Measurements from ENCODE around the gene EFNB2.

Gene EFNB2

DNA sequence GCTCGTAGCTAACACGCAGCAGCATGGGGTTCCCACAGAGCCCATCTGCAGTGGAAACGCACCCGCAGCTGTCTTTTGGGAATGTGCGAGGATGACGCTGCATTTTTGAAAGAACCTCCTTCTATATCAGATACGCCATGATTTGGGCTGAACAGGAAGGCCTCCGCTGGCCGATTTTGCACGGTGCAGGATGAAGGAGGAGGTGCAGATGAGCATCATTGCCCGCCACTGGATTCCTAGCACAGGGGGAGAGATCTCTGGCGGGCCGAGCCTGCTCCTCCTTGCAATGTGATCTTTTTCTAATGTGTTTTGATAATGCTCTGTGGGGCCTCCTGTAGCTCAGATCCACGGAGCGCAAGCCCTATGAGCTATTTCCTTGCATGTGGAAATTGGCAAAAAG is 55.5 kb downstream of the EFNB2 start:
- no peak for DNase-seq
- CTCF ChIA-PET = no interaction called here
- H3K4me1 Mint-ChIP-seq = no peaks in the 10 kb centered on the region
- H3K4me3 Mint-ChIP-seq = no peak overlapping the region
- H3K9me3 Mint-ChIP-seq = no peaks in the 10 kb centered on the region
- peaks cover 10% of the 10 kb centered on the region for H3K27me3 Mint-ChIP-seq
- H3K36me3 Mint-ChIP-seq = no peaks in the 10 kb centered on the region
- no peak overlapping the region for H3K27ac Mint-ChIP-seq

DNA sequence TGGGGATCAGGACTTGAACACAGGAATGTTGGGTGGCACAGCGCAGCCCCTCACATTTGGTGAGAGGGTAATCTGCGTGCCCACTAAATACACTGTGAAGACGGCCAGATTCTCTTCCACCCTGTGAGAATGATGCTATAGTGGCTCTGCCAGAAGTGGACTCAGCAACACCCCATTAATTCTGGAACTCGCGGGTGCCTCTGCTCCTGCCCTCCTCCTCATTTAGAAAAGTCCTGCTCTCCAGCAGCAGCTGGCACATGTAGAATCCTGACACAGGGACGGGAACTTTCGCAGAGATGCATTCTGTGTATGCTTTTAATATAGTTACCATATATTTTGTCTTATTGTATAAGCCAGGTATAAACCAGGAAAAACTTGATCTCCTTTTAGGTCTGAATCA is 57.3 kb downstream of the EFNB2 start:
- Mint-ChIP-seq H3K9me3 (no peaks in the 10 kb centered on the region), H3K4me1 (no peaks in the 10 kb centered on the region), H3K4me3 (no peak overlapping the region), H3K36me3 (no peaks in the 10 kb centered on the region), H3K27me3 (peaks cover 6% of the 10 kb centered on the region), H3K27ac (no peak overlapping the region)
- no peak for DNase-seq
- CTCF ChIA-PET = no interaction called here

DNA sequence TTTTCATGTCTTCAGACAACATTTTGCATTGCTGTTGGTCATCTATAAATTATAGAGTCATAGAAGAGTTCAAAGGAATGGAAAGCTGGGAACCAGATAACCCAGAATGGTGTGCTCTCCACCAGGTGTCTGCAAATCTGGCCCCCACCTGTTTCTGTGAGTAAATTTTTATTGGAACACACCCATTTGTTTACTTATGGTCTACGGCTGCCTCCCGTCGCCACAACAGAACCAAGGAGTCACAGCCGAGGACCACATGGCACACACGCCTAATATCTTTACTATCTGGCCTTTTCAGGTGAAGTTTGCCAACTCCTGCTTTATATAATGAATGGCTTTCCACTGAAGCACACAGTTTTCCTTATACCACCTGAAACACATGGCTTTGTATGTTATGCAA is 58.2 kb downstream of the EFNB2 start:
- CTCF ChIA-PET = no interaction called here
- Mint-ChIP-seq H3K9me3 (no peaks in the 10 kb centered on the region), H3K4me3 (no peak overlapping the region), H3K36me3 (no peaks in the 10 kb centered on the region), H3K4me1 (no peaks in the 10 kb centered on the region), H3K27ac (no peak overlapping the region), H3K27me3 (peaks cover 6% of the 10 kb centered on the region)
- no peak for DNase-seq

DNA sequence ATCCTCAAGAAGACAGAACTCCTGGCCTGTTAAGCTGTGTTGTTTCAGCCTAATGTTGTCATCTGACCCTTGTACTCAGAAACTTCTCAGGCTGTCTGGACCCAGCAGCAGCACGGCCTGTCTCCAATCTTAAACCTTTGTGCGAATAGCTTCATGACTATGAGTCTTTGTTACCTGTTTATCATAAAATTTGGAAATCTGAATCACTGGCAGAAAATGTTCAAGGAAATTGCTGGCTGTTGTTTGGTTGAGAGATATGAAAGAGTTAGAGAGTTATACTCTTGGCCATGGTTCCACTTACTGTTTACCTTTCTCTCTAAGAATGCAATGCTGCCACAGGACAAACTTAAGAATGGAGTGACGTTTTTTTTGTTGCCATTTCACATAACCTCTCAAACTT is 59.6 kb downstream of the EFNB2 start:
- H3K27me3 Mint-ChIP-seq = peaks cover 6% of the 10 kb centered on the region
- H3K4me3 Mint-ChIP-seq = no peak overlapping the region
- H3K27ac Mint-ChIP-seq = no peak overlapping the region
- H3K9me3 Mint-ChIP-seq = no peaks in the 10 kb centered on the region
- DNase-seq = no peak
- H3K4me1 Mint-ChIP-seq = no peaks in the 10 kb centered on the region
- CTCF ChIA-PET = no interaction called here
- H3K36me3 Mint-ChIP-seq = no peaks in the 10 kb centered on the region

DNA sequence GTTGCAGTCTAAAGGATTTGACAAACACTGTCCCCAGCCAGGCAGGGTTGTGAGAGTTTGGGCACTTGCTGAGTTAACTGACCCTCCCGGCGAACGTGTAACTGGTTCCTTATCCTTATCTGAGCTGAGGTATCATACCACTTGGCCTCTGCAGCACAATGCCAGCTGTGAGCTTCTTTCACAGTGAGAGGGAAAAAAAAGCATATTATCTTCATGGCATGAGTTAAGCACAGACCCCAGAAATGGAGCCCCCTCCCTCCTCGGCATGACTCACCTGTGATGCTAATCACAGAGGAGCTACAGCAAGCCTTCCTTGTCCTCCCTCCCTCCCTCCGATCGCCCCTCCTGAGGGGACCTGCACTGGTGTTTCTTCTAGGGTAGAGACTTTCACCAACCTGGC is 60.5 kb downstream of the EFNB2 start:
- H3K27ac Mint-ChIP-seq = no peak overlapping the region
- DNase-seq = no peak
- no peak overlapping the region for H3K4me3 Mint-ChIP-seq
- H3K9me3 Mint-ChIP-seq = no peaks in the 10 kb centered on the region
- no peaks in the 10 kb centered on the region for H3K36me3 Mint-ChIP-seq
- H3K4me1 Mint-ChIP-seq = no peaks in the 10 kb centered on the region
- no peaks in the 10 kb centered on the region for H3K27me3 Mint-ChIP-seq
- CTCF ChIA-PET = no interaction called here

DNA sequence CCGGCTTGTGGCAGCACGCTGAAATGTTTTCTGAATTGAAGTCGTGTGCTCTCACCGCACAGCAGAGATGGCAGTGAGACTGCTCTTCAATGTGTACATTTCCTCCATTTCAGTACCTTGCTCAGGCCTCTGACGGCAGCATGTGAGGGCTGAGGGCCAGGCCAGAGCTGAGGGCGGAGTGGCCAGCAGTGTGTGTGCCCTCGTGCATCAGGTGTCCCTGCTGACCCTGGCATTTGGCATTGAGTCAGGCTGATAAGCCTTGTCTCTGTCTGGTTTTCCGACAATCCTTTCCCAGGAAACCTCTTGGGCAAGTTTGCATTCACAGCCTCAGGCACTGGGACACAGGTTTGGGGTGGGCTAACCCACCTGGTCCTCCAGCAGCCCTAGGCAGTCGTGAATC is 62.3 kb downstream of the EFNB2 start:
- no peak for DNase-seq
- Mint-ChIP-seq H3K27ac (no peak overlapping the region), H3K36me3 (no peaks in the 10 kb centered on the region), H3K4me1 (no peaks in the 10 kb centered on the region), H3K27me3 (no peaks in the 10 kb centered on the region), H3K9me3 (no peaks in the 10 kb centered on the region), H3K4me3 (no peak overlapping the region)
- CTCF ChIA-PET = no interaction called here

DNA sequence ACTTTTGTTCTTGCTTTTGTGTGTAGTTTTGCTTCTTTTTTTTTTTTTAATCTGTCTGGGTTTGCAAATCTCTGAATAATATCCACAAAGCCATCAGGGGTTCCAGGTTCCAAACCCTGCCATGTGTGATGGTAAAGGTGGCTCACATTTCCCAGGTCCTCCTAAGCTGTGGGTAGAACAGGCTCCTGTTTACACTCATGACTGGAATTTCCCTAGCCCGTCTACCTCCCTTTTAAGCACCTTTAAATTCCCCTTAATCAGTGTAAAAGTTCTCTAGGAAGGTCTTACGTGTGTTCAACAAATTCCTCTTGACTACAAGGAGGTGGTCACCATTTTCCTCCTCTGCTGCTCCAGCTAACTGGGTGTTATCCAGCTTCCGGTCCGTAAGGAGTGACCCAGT is 62.8 kb downstream of the EFNB2 start:
- CTCF ChIA-PET = no interaction called here
- no peaks in the 10 kb centered on the region for H3K36me3 Mint-ChIP-seq
- no peaks in the 10 kb centered on the region for H3K27me3 Mint-ChIP-seq
- no peak overlapping the region for H3K4me3 Mint-ChIP-seq
- DNase-seq = no peak
- no peaks in the 10 kb centered on the region for H3K4me1 Mint-ChIP-seq
- H3K27ac Mint-ChIP-seq = no peak overlapping the region
- no peaks in the 10 kb centered on the region for H3K9me3 Mint-ChIP-seq

DNA sequence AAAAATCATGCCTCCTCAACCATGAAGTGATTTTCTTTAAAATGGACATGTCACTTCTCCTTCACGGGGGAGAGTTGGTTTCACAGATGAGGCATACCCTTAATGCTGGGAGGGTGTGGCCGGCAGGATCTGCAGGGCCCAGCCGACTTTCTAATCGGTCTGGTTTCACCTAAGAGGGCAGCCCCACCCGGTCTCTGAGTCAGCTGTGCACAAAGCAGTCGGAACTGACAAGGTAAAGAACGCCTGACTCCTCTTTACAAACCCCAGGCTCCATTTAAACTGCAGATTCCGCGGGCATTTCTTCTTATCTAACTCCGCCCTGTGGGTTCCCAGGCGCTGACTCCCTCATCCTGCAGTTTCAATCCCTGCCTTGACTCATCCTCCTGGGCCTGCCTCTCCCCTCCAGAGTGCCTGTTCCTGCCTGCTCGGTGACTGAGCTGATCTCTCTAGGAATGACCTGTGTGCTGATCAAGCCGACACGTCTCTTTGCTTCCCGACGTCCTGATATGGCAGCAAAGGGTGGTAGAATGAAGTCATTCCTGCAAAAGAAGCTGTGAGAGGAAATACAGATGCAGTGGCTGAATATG is 63.4 kb downstream of the EFNB2 start:
- CTCF ChIA-PET = no interaction called here
- no peak overlapping the region for H3K27ac Mint-ChIP-seq
- no peaks in the 10 kb centered on the region for H3K4me1 Mint-ChIP-seq
- no peak for DNase-seq
- H3K36me3 Mint-ChIP-seq = no peaks in the 10 kb centered on the region
- no peaks in the 10 kb centered on the region for H3K9me3 Mint-ChIP-seq
- H3K27me3 Mint-ChIP-seq = no peaks in the 10 kb centered on the region
- no peak overlapping the region for H3K4me3 Mint-ChIP-seq

DNA sequence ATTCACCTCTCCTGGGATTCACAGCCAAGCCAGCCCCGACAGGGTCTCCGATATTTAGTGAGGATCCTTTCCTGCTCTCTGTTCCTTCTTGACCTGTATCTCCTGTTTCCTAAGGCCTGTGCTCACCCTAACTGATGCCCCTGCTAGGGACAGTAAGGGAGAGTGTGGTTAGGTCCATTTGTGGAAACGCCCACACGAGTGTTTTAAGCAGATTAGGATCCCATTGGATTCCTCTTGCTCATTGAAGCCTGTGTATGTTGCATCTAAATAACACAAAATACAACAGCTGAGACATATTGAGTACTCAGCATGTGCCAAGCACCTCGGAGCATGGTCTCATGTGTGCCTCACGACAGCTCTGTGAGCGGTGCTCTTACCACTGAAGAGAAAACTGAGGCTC is 64.9 kb downstream of the EFNB2 start:
- CTCF ChIA-PET = no interaction called here
- Mint-ChIP-seq H3K27me3 (no peaks in the 10 kb centered on the region), H3K36me3 (no peaks in the 10 kb centered on the region), H3K27ac (no peak overlapping the region), H3K9me3 (no peaks in the 10 kb centered on the region), H3K4me1 (no peaks in the 10 kb centered on the region), H3K4me3 (no peak overlapping the region)
- DNase-seq = no peak

DNA sequence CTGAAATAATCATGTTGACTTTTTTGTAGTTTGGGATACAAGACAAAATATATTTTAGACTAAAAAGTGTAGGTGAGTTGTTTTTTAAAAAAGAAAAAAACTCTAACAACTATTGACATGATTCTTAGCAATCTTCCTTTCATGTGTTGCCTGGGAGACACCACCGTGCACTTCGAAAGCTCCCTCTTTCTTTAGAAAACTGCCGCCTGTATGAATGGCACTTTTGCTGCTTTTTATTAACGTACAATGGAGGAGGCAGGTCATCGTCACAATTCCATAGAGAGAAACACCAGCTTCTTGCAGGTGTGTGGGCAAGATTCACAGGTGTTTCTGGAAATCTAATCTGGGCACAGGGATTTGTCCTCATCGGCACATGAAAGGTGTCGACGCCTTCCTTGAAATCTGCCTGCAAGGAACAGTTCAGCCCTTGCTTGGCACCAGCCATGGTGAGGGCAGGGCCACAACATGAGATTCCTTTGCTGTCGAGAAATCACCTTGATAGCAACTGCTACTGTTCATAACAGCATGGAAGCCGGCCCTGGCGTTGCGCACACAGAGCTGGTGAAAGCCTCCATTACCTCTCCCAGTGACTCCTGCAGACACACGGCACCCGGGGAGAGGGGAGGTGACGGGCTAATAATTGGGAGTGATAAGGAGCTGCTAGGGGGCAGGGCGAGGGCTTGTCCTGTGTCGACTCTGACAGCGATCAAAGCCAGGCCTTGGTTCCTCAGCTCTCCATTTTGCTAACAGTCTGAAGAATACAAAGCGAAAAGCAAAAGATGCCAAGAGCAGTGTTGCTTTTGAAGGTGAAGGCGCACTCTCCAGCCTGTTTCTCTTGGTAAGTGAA is 66.5 kb downstream of the EFNB2 start:
- Mint-ChIP-seq H3K27me3 (no peaks in the 10 kb centered on the region), H3K4me3 (no peak overlapping the region), H3K9me3 (no peaks in the 10 kb centered on the region), H3K36me3 (no peaks in the 10 kb centered on the region), H3K4me1 (no peaks in the 10 kb centered on the region), H3K27ac (no peak overlapping the region)
- CTCF ChIA-PET = no interaction called here
- DNase-seq = no peak

DNA sequence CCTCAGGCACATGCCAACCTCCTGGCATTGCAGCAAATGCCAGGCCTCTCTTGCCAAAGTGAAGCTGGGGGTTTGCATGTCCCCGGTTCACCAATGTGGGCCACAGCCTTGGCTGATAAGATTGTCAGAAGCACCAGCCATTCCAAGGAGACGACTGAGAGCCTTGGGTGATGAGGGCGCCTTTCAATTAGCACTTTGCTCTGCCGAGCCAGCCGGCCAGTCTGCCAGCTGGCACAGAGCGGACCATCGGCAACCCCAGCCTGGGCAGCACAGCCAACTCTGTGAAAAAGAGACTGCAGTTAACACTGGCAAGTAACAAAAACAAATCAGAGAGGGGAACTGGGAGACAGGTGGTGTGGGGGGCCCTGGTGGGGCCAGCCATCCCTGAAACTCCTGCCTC is 67.3 kb downstream of the EFNB2 start:
- no peaks in the 10 kb centered on the region for H3K4me1 Mint-ChIP-seq
- CTCF ChIA-PET = no interaction called here

DNA sequence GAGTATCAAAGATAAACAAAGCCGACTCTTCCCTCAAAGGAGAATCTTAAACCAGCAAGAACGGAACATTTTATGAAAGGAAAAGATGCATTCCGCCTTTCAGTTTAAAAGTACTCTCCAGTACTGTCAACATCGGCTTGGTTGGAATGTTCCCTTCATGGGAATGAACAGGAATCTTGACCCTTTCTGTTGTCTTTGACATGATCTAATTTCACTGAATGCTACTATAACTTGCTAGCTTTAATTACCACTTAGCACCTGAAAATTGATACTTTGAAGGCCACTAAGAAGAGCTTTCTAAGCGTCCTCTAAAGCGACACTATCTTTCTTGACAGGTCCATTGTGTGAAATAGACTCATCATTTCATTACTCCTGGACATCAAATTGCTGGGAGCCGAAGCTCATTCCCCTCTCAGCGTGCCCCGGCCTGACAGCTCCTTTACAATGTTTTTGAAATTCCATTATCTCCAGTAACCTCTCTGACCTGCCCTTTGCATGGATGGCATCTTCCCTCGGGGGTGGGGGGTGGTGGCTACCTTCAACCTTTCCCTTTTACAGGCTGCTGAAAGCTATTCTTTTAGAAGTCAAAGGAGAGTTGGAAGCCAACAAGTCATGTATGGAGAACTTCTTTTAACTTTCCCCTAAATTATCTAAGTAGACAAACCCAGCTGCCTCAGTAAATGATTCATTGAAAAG is 67.9 kb downstream of the EFNB2 start:
- Mint-ChIP-seq H3K27me3 (no peaks in the 10 kb centered on the region), H3K36me3 (no peaks in the 10 kb centered on the region), H3K4me1 (no peaks in the 10 kb centered on the region), H3K4me3 (no peak overlapping the region), H3K9me3 (no peaks in the 10 kb centered on the region), H3K27ac (no peak overlapping the region)
- no peak for DNase-seq
- CTCF ChIA-PET = no interaction called here

More for the DNA sequence above, 67.3 kb downstream of the EFNB2 start:
- no peaks in the 10 kb centered on the region for H3K9me3 Mint-ChIP-seq
- no peaks in the 10 kb centered on the region for H3K36me3 Mint-ChIP-seq
- no peak overlapping the region for H3K4me3 Mint-ChIP-seq
- no peak overlapping the region for H3K27ac Mint-ChIP-seq
- no peak for DNase-seq
- H3K27me3 Mint-ChIP-seq = no peaks in the 10 kb centered on the region

DNA sequence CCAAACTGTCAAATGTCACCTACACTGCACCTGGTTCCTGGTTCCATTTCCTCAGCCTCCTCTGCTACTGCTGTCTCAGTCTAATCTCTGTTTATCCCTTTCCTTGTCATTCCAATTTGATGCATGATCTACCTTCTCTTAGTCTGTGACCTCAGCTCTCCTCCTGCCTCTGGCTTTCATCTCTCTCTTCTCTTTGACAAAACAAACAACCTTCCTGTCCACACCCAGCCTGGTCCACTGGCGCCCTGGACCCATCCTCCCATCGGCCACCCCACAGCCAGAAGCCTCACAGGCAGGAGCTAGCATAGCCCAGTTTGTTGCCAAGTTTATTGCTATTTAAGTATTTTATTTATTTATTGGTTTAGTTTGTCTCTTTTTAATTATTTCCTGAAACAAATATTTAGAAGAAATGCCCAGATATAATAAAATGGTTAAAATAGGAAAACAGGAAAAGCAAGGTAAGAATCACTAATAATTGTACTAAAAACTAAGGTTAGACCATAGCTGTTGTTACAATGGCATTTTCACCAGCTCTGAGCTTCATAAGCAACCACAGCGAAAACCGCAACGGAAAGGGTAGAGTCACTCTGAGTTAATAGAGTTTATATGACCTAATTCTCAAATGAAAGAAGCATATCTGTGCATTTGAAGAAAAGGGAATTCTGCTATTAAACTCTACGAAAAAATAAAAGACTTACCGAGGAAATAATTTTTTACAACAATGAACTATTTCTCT is 68.6 kb downstream of the EFNB2 start:
- no peak for DNase-seq
- Mint-ChIP-seq H3K27me3 (no peaks in the 10 kb centered on the region), H3K4me3 (no peak overlapping the region), H3K36me3 (no peaks in the 10 kb centered on the region), H3K4me1 (no peaks in the 10 kb centered on the region), H3K9me3 (no peaks in the 10 kb centered on the region), H3K27ac (no peak overlapping the region)
- CTCF ChIA-PET = no interaction called here

DNA sequence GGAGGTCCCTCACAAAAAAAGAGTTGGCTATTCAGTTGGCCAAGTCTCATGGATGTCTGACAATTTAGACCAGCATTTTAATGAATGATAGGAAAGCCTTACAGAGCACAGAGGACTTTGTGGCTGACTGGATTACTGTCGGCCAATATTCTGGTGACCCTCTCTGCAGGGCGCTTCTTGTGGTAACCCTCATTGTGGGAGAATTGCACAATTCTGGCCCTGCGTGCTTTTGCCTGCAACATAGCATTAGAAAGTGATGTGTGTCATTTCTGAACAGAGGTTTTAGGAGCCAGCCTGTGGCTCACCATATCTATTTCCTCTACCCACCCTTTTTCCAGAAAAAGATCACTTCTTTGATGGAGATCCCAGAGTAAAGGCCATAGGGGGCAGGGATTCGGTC is 71.4 kb downstream of the EFNB2 start:
- H3K9me3 Mint-ChIP-seq = no peaks in the 10 kb centered on the region
- no peak for DNase-seq
- no peaks in the 10 kb centered on the region for H3K27me3 Mint-ChIP-seq
- H3K27ac Mint-ChIP-seq = no peak overlapping the region
- CTCF ChIA-PET = no interaction called here
- H3K4me1 Mint-ChIP-seq = no peaks in the 10 kb centered on the region
- H3K36me3 Mint-ChIP-seq = no peaks in the 10 kb centered on the region
- H3K4me3 Mint-ChIP-seq = no peak overlapping the region

DNA sequence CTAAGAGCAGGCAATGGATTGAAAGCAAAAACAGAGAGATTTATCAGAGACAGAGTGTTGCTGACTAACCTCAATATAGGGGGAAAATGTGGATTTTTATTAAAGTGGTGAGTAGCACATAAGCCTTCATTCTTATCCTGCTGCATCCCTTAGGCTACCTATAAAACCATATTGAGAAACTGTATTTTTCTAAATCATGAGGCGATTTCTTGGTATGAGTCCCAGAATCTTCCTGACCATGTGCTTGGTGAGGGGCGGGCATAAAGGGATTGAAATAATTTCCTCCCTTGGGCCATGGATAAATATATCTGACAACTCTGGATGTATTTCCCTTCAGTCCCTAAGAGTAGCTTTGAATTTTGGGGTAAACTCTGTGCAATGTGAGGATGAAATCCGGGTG is 72.8 kb downstream of the EFNB2 start:
- no peaks in the 10 kb centered on the region for H3K9me3 Mint-ChIP-seq
- no peak overlapping the region for H3K27ac Mint-ChIP-seq
- CTCF ChIA-PET = no interaction called here
- no peak overlapping the region for H3K4me3 Mint-ChIP-seq
- H3K36me3 Mint-ChIP-seq = no peaks in the 10 kb centered on the region
- no peaks in the 10 kb centered on the region for H3K4me1 Mint-ChIP-seq
- no peak for DNase-seq
- no peaks in the 10 kb centered on the region for H3K27me3 Mint-ChIP-seq

All from activated naive CD4-positive, alpha-beta T cell treated with anti-CD3 and anti-CD28 coated beads, Interleukin-2, amount 10 ng/mL, durations not matched to agents 7 days and 5 days (primary cell).